Stimulated activated CD4-positive, alpha-beta T cell treated with anti-CD3 and anti-CD28 coated beads, Interleukin-1b, Interleukin-23, amount 100 ng/mL, for 4 hours (primary cell): ENCODE measurements around the gene CDC42BPG.
A peak's percentile ranks its signal among the peaks of the same experiment; 100 is the strongest.

Experiments used
- DNase-seq, 2 donors: peaks; one replicate each; pipeline ENCODE4 v3.0.0-alpha.2; 2020; ENCODE audit warnings: low read depth in 2 of 2

The CDC42BPG gene

GRCh38 chr11:64791781-64792291 lies 52.6 kb downstream of the CDC42BPG start:
- DNase-seq: no peak

GRCh38 chr11:64790205-64791095 lies 54.0 kb downstream of the CDC42BPG start:
- DNase-seq: no peak

- DNase-seq: no peak
Observed at GRCh38 chr11:64789331-64790204, 54.9 kb downstream of the CDC42BPG start.

- no peak for DNase-seq
Observed at GRCh38 chr11:64788321-64789215, 55.9 kb downstream of the CDC42BPG start.

GRCh38 chr11:64787526-64788320 lies 56.7 kb downstream of the CDC42BPG start:
- DNase-seq: peak; percentile 40 to 48

- no peak for DNase-seq
Observed at GRCh38 chr11:64786308-64786707, 58.1 kb downstream of the CDC42BPG start.

- DNase-seq: no peak
Observed at GRCh38 chr11:64784813-64785581, 59.5 kb downstream of the CDC42BPG start.

- peak; percentile 95 to 98 for DNase-seq
Observed at GRCh38 chr11:64778473-64779298, 65.8 kb downstream of the CDC42BPG start, which contains the start of gene SF1. Gene SF1 (minus strand): TSS chr11:64778542. CDS start chr11:64778392, 150 bp downstream.

GRCh38 chr11:64778223-64778472 lies 66.3 kb downstream of the CDC42BPG start:
- no peak for DNase-seq

GRCh38 chr11:64777449-64778222 lies 66.8 kb downstream of the CDC42BPG start:
- peak; percentile 77 to 79 for DNase-seq

- no peak for DNase-seq
Observed at GRCh38 chr11:64776875-64777274, 67.6 kb downstream of the CDC42BPG start.

GRCh38 chr11:64776425-64776824 lies 68.0 kb downstream of the CDC42BPG start:
- DNase-seq: no peak

GRCh38 chr11:64774144-64774543 lies 70.3 kb downstream of the CDC42BPG start:
- DNase-seq: no peak
